Measurements from ENCODE around the gene TSPAN10.

TSPAN10 gene

DNA sequence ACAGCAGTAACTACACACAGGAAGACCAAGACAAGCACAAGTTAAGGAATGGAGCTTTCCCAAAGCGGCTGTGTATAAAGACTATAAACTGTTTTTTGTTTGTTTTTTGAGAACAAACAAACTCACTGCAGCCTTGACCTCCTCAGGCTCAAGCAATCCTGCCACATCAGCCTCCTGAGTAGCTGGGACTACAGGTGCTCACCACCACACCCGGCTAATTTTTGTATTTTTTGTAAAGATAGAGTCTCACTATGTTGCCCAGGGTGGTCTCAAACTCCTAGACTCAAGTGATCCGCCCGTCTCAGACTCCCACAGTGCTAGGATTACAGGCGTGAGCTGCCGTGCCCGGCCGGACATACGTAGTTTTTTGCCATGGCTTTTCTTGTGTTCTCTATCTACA lies 23.4 kb downstream of the TSPAN10 start:
- no peaks in the 10 kb centered on the region for H3K27me3 ChIP-seq (ENCODE audit: control insufficient read depth in 1 of 2, insufficient read depth in 2 of 2, low read length in 2 of 2)
- H3K27ac ChIP-seq (ENCODE audit: low read depth, low read length), result no peak overlapping the region
- peaks cover 5 to 8% of the 10 kb centered on the region in 2 donors for H3K4me1 ChIP-seq (ENCODE audit: control insufficient read depth in 1 of 2, insufficient read depth in 2 of 2, low read length in 2 of 2)
- H3K4me3 ChIP-seq (ENCODE audit: low read depth in 1 of 2, low read length in 2 of 2), result no peak overlapping the region
- H3K36me3 ChIP-seq (ENCODE audit: control insufficient read depth in 1 of 2, insufficient read depth in 2 of 2, low read length in 2 of 2), result peaks cover 0 to 11% of the 10 kb centered on the region in 2 donors
- H3K9ac ChIP-seq (ENCODE audit: low read depth in 1 of 2, low read length in 2 of 2), result no peak overlapping the region
- H3K9me3 ChIP-seq (ENCODE audit: control insufficient read depth in 1 of 2, low read length in 2 of 2), result no peaks in the 10 kb centered on the region

DNA sequence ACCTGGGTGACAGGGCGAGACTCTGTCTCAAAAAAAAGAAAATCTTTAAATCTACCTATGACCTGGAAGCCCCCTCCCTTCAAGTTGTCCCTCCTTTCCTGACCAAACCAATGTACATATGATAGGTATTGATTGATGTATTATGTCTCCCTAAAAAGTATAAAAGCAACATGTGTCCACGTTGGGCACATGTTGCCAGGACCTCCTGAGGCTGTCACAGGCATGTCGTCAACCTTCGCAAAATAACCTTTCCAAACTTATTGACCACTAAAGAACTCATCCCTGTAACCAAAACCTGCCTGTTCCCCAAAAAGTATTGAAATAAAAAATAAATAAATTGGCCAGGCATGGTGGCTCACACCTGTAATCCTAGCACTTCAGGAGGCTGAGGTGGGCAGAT lies 25.0 kb downstream of the TSPAN10 start:
- Histone ChIP-seq H3K9me3 (ENCODE audit: control insufficient read depth in 1 of 2, low read length in 2 of 2) (no peaks in the 10 kb centered on the region), H3K36me3 (ENCODE audit: control insufficient read depth in 1 of 2, insufficient read depth in 2 of 2, low read length in 2 of 2) (peaks cover 0 to 11% of the 10 kb centered on the region in 2 donors), H3K27me3 (ENCODE audit: control insufficient read depth in 1 of 2, insufficient read depth in 2 of 2, low read length in 2 of 2) (no peaks in the 10 kb centered on the region), H3K4me1 (ENCODE audit: control insufficient read depth in 1 of 2, insufficient read depth in 2 of 2, low read length in 2 of 2) (peaks cover 10 to 11% of the 10 kb centered on the region in 2 donors), H3K9ac (ENCODE audit: low read depth in 1 of 2, low read length in 2 of 2) (no peak overlapping the region), H3K4me3 (ENCODE audit: low read depth in 1 of 2, low read length in 2 of 2) (no peak overlapping the region), H3K27ac (ENCODE audit: low read depth, low read length) (no peak overlapping the region)

DNA sequence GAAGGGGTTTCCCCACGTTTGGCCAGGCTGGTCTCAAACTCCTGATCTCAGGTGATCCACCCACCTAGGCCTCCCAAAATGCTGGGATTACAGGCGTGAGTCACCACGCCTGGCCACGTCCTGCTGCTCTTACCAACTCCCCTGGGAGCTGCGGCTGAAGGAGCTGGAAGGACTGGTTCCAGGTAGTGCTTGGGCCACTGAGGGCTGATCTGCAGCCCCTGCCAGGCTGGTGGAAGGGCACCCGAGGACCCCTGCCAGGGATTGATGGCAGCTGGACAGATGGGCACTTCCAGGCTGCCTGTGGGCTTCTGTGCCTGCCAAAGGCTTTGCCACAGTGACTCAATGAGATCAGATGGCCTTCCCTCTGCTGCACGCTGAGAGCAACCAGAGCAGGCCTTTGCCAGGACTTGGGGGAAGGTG lies 27.1 kb downstream of the TSPAN10 start:
- Histone ChIP-seq H3K4me3 (ENCODE audit: low read depth in 1 of 2, low read length in 2 of 2) (no peak overlapping the region), H3K9ac (ENCODE audit: low read depth in 1 of 2, low read length in 2 of 2) (no peak overlapping the region), H3K9me3 (ENCODE audit: control insufficient read depth in 1 of 2, low read length in 2 of 2) (no peaks in the 10 kb centered on the region), H3K27ac (ENCODE audit: low read depth, low read length) (no peak overlapping the region), H3K27me3 (ENCODE audit: control insufficient read depth in 1 of 2, insufficient read depth in 2 of 2, low read length in 2 of 2) (no peaks in the 10 kb centered on the region), H3K36me3 (ENCODE audit: control insufficient read depth in 1 of 2, insufficient read depth in 2 of 2, low read length in 2 of 2) (peaks cover 0 to 15% of the 10 kb centered on the region in 2 donors), H3K4me1 (ENCODE audit: control insufficient read depth in 1 of 2, insufficient read depth in 2 of 2, low read length in 2 of 2) (peaks cover 14 to 16% of the 10 kb centered on the region in 2 donors)

DNA sequence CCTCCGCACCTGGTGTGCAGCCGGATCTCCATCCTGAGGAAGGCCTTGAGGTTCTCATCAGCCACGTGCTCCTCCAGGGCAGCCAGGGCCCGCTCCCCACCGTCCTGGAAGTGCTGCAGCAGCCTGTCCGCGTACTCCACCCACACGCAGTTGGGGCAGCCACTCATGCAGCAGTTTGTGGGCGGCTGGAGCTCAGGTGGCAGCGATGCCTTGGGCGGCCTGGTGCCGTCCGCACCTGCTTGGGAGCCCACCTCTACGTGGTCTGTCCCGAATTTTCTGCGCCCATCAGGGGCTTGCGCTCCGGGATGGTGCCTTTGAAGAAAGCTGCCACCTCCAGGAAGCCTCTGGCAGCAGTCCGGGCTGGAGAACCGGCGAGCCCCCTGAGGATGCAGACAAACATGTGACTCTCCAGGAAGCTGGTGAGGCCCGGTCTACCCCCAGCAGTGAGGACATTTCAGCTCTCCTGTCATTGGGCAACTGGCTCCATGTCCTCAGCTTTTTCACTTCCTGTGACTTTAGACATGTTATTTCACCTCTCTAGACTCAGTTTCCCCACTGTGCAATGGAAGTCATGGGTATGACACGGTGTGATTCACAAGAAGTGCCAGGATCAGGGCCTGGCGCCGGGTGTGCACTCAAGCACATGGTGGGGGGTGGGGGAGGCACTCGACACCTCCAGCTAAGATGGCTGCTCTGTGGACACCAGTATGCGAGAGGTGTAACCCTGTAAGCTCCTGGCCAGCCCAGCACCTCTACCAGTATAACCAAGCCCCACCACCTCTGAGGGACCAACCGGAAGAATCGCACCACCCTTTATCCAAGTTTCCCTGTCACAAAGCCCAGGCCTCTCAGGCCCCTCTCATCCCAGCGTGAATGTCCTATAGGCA lies 28.5 kb downstream of the TSPAN10 start:
- H3K27me3 ChIP-seq (ENCODE audit: control insufficient read depth in 1 of 2, insufficient read depth in 2 of 2, low read length in 2 of 2), result no peaks in the 10 kb centered on the region
- H3K36me3 ChIP-seq (ENCODE audit: control insufficient read depth in 1 of 2, insufficient read depth in 2 of 2, low read length in 2 of 2), result peaks cover 0 to 28% of the 10 kb centered on the region in 2 donors
- H3K27ac ChIP-seq (ENCODE audit: low read depth, low read length), result no peak overlapping the region
- H3K4me1 ChIP-seq (ENCODE audit: control insufficient read depth in 1 of 2, insufficient read depth in 2 of 2, low read length in 2 of 2), result peaks cover 14 to 16% of the 10 kb centered on the region in 2 donors
- no peaks in the 10 kb centered on the region for H3K9me3 ChIP-seq (ENCODE audit: control insufficient read depth in 1 of 2, low read length in 2 of 2)
- peak overlapping the region; percentile 72 to 89 for H3K4me3 ChIP-seq (ENCODE audit: low read depth in 1 of 2, low read length in 2 of 2)
- peak overlapping the region; percentile 69 to 91 for H3K9ac ChIP-seq (ENCODE audit: low read depth in 1 of 2, low read length in 2 of 2)

DNA sequence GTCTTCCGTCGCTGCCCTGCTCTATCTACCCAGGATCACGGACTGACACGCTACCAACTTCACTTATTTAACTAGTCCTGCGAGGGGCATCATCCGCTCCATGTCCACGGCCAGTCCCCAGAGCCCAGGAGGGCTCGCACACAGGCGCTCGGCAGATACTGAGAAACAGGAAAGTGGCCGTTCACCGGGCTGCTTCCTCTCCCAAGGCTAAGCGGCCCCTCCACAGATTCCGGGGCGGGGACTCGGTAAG lies 29.0 kb downstream of the TSPAN10 start:
- Histone ChIP-seq H3K9ac (ENCODE audit: low read depth in 1 of 2, low read length in 2 of 2) (peak overlapping the region; percentile 69 to 91), H3K9me3 (ENCODE audit: control insufficient read depth in 1 of 2, low read length in 2 of 2) (no peaks in the 10 kb centered on the region), H3K4me3 (ENCODE audit: low read depth in 1 of 2, low read length in 2 of 2) (peak overlapping the region; percentile 72 to 89), H3K36me3 (ENCODE audit: control insufficient read depth in 1 of 2, insufficient read depth in 2 of 2, low read length in 2 of 2) (peaks cover under 1 to 31% of the 10 kb centered on the region in 2 donors), H3K27me3 (ENCODE audit: control insufficient read depth in 1 of 2, insufficient read depth in 2 of 2, low read length in 2 of 2) (no peaks in the 10 kb centered on the region), H3K27ac (ENCODE audit: low read depth, low read length) (peak overlapping the region; percentile 64), H3K4me1 (ENCODE audit: control insufficient read depth in 1 of 2, insufficient read depth in 2 of 2, low read length in 2 of 2) (peaks cover 14 to 16% of the 10 kb centered on the region in 2 donors)

DNA sequence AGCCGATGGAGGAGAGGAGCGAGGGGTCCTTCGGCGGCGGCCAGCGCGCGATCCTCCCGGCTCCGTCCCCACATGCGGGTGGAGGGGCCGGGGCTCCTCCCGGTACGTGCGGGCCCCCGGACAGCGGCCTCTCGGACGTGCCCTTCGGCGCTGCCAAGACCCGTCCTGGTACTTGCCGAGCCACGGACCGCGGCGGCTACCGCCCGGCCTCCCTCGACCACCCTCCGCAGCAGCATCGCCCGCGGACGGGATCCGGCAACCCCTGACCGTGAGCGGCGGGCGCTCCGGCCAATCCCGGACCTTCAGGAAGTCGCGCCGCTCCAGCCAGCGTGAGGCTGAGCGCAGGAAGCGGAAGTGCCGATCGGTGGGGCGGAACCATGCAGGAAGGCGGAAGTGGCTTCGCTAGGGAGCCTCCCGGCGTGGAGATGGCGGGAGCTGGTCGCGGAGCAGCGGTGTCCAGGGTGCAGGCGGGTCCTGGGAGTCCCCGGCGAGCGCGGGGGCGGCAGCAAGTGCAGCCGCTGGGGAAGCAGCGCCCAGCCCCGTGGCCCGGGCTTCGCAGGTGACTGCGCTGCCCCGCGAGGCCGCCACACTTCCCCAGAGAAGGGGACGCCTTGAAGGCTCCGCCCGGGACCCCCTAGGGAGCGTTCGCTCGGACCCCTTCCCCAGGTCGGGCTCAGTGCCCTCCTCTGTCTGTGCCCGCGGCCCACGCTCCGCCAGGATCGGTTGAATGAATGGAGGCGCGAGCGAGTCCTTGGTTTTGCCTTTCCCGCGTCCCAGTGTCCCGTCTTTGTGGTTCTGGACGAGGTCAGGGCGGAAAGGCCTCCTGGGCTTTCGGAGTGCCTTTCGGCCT lies 29.6 kb downstream of the TSPAN10 start, which contains the start of the genes CCDC137 and OXLD1:
CCDC137 (plus strand) TSS at position 396 of the 850 bp plus-strand sequence; CDS start at position 426, 30 bp downstream.
OXLD1 (minus strand) TSS at position 264 of the 850 bp plus-strand sequence; CDS start at position 236, 28 bp downstream.
- H3K36me3 ChIP-seq (ENCODE audit: control insufficient read depth in 1 of 2, insufficient read depth in 2 of 2, low read length in 2 of 2), result peaks cover 6 to 36% of the 10 kb centered on the region in 2 donors
- peak within 1 kb of the TSS; percentile 72 to 89 for H3K4me3 ChIP-seq (ENCODE audit: low read depth in 1 of 2, low read length in 2 of 2)
- peak within 1 kb of the TSS; percentile 69 to 91 for H3K9ac ChIP-seq (ENCODE audit: low read depth in 1 of 2, low read length in 2 of 2)
- H3K27ac ChIP-seq (ENCODE audit: low read depth, low read length), result peak within 1 kb of the TSS; percentile 64
- H3K4me1 ChIP-seq (ENCODE audit: control insufficient read depth in 1 of 2, insufficient read depth in 2 of 2, low read length in 2 of 2), result peaks cover 14 to 16% of the 10 kb centered on the region in 2 donors
- no peaks in the 10 kb centered on the region for H3K9me3 ChIP-seq (ENCODE audit: control insufficient read depth in 1 of 2, low read length in 2 of 2)
- no peaks in the 10 kb centered on the region for H3K27me3 ChIP-seq (ENCODE audit: control insufficient read depth in 1 of 2, insufficient read depth in 2 of 2, low read length in 2 of 2)

DNA sequence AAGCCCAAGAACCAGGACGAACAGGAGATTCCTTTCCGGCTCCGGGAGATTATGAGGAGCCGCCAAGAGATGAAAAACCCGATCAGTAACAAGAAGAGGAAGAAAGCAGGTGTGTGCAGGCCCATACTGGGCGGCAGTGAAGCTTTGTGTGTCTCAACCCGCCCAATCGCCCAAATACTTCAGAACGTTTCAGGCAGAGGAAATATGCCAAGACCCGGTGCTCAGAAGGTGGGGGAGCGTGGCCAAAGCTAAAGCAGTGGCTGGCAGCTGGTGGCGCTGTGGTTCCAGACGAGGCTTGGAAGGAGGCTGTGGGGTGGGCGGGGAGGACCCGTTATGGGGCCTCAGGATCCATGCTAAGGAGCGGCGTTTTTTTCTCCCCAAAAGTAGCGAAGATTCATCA lies 30.8 kb downstream of the TSPAN10 start:
- H3K27ac ChIP-seq (ENCODE audit: low read depth, low read length), result no peak overlapping the region
- H3K4me1 ChIP-seq (ENCODE audit: control insufficient read depth in 1 of 2, insufficient read depth in 2 of 2, low read length in 2 of 2), result peaks cover 14 to 16% of the 10 kb centered on the region in 2 donors
- H3K4me3 ChIP-seq (ENCODE audit: low read depth in 1 of 2, low read length in 2 of 2), result no peak overlapping the region
- H3K27me3 ChIP-seq (ENCODE audit: control insufficient read depth in 1 of 2, insufficient read depth in 2 of 2, low read length in 2 of 2), result no peaks in the 10 kb centered on the region
- peak overlapping the region in 1 of 2 donors; percentile 7 for H3K9ac ChIP-seq (ENCODE audit: low read depth in 1 of 2, low read length in 2 of 2)
- no peaks in the 10 kb centered on the region for H3K9me3 ChIP-seq (ENCODE audit: control insufficient read depth in 1 of 2, low read length in 2 of 2)
- peaks cover 12 to 48% of the 10 kb centered on the region in 2 donors for H3K36me3 ChIP-seq (ENCODE audit: control insufficient read depth in 1 of 2, insufficient read depth in 2 of 2, low read length in 2 of 2)

DNA sequence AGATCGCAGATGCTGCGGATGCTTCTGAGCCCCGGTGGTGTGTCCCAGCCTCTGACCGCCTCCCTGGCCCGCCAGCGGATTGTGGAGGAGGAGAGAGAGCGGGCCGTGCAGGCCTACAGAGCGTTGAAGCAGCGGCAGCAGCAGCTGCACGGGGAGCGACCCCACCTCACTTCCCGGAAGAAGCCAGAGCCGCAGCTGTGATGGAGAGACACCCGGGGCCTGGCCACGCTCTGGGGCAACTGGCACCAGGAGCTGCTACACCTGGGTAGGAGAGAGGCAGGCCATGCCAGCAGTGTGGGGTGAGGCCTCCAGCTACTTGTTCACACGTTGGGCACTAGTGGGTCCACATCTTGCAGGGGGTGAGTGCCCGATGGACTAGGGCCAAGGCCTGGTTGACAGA lies 35.5 kb downstream of the TSPAN10 start:
- H3K9ac ChIP-seq (ENCODE audit: low read depth in 1 of 2, low read length in 2 of 2), result no peak overlapping the region
- H3K27ac ChIP-seq (ENCODE audit: low read depth, low read length), result no peak overlapping the region
- H3K36me3 ChIP-seq (ENCODE audit: control insufficient read depth in 1 of 2, insufficient read depth in 2 of 2, low read length in 2 of 2), result peaks cover 12 to 55% of the 10 kb centered on the region in 2 donors
- H3K4me1 ChIP-seq (ENCODE audit: control insufficient read depth in 1 of 2, insufficient read depth in 2 of 2, low read length in 2 of 2), result peaks cover 3 to 5% of the 10 kb centered on the region in 2 donors
- H3K27me3 ChIP-seq (ENCODE audit: control insufficient read depth in 1 of 2, insufficient read depth in 2 of 2, low read length in 2 of 2), result no peaks in the 10 kb centered on the region
- H3K9me3 ChIP-seq (ENCODE audit: control insufficient read depth in 1 of 2, low read length in 2 of 2), result no peaks in the 10 kb centered on the region
- H3K4me3 ChIP-seq (ENCODE audit: low read depth in 1 of 2, low read length in 2 of 2), result no peak overlapping the region

DNA sequence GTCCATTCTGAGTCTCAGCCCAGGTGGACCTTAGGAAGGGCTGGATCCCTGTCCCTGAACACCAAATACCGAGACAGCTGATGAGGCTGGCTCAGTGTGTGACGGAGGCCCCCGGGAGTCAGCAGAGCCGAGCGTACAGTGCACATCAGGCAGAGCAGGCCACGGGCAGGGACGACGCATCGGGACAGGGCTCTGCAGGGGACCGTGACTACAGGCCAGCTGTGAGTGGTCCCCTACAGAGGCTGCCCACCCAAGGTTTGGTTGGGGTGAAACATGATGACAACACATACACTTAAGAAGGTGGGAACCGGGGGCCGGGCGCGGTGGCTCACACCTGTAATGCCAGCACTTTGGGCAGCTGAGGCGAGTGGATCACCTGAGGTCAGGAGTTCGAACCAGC lies 36.0 kb downstream of the TSPAN10 start:
- Histone ChIP-seq H3K4me3 (ENCODE audit: low read depth in 1 of 2, low read length in 2 of 2) (no peak overlapping the region), H3K27ac (ENCODE audit: low read depth, low read length) (no peak overlapping the region), H3K27me3 (ENCODE audit: control insufficient read depth in 1 of 2, insufficient read depth in 2 of 2, low read length in 2 of 2) (no peaks in the 10 kb centered on the region), H3K4me1 (ENCODE audit: control insufficient read depth in 1 of 2, insufficient read depth in 2 of 2, low read length in 2 of 2) (peaks cover 0 to under 1% of the 10 kb centered on the region in 2 donors), H3K36me3 (ENCODE audit: control insufficient read depth in 1 of 2, insufficient read depth in 2 of 2, low read length in 2 of 2) (peaks cover 12 to 55% of the 10 kb centered on the region in 2 donors), H3K9ac (ENCODE audit: low read depth in 1 of 2, low read length in 2 of 2) (no peak overlapping the region), H3K9me3 (ENCODE audit: control insufficient read depth in 1 of 2, low read length in 2 of 2) (no peaks in the 10 kb centered on the region)
